Lower lobe of right lung (tissue), 2 donors: ENCODE results near the gene RPS2. TPM values are rescaled to one million over a fixed set of nuclear protein-coding genes. Genes with fewer than 3 reads are reported as not detected.

Experiments used
- ATAC-seq, 2 donors: fragments of 200-7000 bp; cut with Tn5 transposase; one replicate each; pipeline ENCODE4 v1.9.1; 2020 to 2022; ENCODE audit warnings: mild to moderate bottlenecking in 2 of 2, moderate library complexity in 2 of 2
- DNase-seq: peaks from one replicate; pipeline ENCODE4 v3.0.0-alpha.2; 2020
- H3K27ac ChIP-seq: fragments of 200-600 bp; one replicate; pipeline ENCODE4 v1.8.0; 2022
- H3K27me3 ChIP-seq: fragments of 200-600 bp; one replicate; pipeline ENCODE4 v1.8.0; 2022; ENCODE audit warnings: low read depth
- H3K36me3 ChIP-seq: fragments of 200-600 bp; one replicate; pipeline ENCODE4 v1.8.0; 2022; ENCODE audit warnings: mild to moderate bottlenecking
- H3K4me1 ChIP-seq: fragments of 200-600 bp; one replicate; pipeline ENCODE4 v1.8.0; 2022
- H3K4me3 ChIP-seq: fragments of 200-600 bp; one replicate; pipeline ENCODE4 v1.8.0; 2022; ENCODE audit warnings: mild to moderate bottlenecking
- H3K9me3 ChIP-seq: fragments of 200-600 bp; one replicate; pipeline ENCODE4 v1.8.0; 2022
- intact Hi-C: fragments of 100-400 bp; cut with DNase I; formaldehyde crosslinking; loops from one replicate; pipeline ENCODE4 v1.11.0; 2022
- total RNA-seq: library from RNA; stranded (reverse); fragmentation: NEBNext Ultra II Directional; extraction: Animal tissue kit (Norgen Biotek cat#: 25700); gene quantifications from one replicate; pipeline ENCODE4 v1.2.1, GENCODE V29; 2021
- TF ChIP-seq, protein P1 (sequence below): fragments of 200-600 bp; IDR thresholded peaks from one replicate; pipeline ENCODE4 v1.8.0; 2022; ENCODE audit warnings: antibody characterized with exemption, mild to moderate bottlenecking
- donor health status: DM: no; HTN: yes; CAD: no; lungs with severe emphysema.

RPS2 gene
- total RNA-seq, 1 donor from 2014 or later = 1,721 TPM

DNA sequence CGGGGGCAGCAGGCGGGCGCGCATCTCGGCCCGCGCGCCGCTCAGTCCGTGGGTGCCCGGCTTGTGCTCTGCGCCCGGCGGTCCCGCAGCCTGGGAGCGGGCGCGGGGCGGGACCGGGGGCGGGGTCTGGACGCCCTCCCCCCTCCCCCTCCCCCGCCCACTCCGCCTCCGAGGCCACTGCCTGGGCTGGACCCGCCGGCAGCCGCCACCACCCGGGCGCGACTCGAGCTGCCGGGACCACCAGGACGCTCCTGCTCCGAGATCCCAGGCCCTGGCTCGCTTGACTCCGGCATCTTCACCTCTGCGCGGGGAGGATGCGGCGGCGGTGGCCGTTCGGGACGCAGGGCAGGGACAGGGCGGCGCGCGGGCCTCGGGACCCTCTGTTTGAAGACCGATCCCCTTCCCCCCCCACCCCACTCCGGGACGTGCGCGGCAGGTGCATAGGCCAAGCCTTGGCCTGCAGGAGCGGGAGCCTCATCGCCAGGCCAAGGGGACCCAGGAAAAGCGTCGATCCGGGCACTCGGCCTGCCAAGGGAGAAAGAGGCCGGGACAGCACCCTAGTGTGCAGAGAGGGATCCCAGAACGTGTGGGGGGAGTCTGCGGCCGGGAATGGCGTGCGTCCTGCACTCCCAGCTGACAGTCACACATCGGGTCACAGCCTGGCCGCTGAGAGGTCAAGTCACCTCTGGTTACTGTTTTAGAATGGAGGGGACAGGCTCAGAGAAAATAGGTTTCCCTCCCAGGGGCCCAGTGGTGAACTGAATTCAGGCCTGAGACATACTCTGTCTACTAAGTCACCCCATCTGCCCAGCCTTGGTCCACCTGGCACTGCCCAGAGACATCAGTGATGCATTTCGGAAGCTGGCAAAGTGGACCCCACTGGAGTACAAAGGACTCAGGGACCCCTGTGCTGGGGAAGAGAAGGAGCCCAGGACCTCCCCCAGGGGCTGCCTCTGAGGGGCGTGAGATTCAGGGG is 46.0 kb downstream of the RPS2 start, which contains the start of gene HS3ST6:
TSS of gene HS3ST6 (minus strand) at position 65 of the 976 bp plus-strand sequence. CDS start 92 bp downstream, outside the sequence.
- H3K27me3 ChIP-seq = peaks cover 89% of the 10 kb centered on the region
- H3K27ac ChIP-seq = no peak within 1 kb of the TSS
- peaks cover 8% of the 10 kb centered on the region for H3K4me1 ChIP-seq
- TF ChIP-seq, protein P1, sequence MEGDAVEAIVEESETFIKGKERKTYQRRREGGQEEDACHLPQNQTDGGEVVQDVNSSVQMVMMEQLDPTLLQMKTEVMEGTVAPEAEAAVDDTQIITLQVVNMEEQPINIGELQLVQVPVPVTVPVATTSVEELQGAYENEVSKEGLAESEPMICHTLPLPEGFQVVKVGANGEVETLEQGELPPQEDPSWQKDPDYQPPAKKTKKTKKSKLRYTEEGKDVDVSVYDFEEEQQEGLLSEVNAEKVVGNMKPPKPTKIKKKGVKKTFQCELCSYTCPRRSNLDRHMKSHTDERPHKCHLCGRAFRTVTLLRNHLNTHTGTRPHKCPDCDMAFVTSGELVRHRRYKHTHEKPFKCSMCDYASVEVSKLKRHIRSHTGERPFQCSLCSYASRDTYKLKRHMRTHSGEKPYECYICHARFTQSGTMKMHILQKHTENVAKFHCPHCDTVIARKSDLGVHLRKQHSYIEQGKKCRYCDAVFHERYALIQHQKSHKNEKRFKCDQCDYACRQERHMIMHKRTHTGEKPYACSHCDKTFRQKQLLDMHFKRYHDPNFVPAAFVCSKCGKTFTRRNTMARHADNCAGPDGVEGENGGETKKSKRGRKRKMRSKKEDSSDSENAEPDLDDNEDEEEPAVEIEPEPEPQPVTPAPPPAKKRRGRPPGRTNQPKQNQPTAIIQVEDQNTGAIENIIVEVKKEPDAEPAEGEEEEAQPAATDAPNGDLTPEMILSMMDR = no peak
- DNase-seq (no peak), ATAC-seq (no peak)
- H3K9me3 ChIP-seq = no peaks in the 10 kb centered on the region
- no peak within 1 kb of the TSS for H3K4me3 ChIP-seq
- intact Hi-C loops = no loop called here
- H3K36me3 ChIP-seq = no peaks in the 10 kb centered on the region

DNA sequence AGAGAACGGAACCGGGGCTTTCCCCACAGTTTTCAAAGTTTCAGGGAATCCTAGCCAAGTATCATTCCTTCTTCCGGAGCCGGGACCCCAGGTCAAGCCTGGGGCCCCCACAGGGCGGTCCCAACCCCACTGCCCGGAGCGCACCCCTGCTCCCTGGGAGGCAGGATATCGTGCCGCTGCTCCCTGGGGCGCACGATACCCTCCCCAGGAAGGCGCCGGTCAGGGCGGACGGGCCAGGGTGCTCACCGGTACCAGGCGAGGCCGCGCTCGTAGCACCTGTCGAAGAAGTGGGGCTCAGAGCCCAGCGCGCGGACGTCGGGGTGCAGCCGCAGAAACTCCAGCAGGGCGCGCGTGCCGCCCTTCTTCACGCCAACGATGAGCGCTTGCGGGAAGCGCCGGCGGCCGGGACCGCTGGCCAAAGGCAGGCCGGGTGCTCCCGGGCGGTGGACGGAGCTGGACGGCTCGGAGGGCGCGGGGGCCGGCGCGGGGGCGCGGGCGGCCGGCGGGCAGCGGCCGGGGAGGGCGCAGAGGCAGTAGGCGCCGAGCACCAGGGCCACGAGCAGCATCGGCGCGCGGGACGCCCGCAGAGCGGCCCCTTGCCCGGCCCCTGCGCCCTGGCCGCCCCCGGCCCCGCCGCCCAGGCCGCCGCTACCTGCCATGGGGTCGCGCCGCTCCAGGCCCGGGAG is 46.8 kb downstream of the RPS2 start:
- H3K27me3 ChIP-seq = peaks cover 82% of the 10 kb centered on the region

DNA sequence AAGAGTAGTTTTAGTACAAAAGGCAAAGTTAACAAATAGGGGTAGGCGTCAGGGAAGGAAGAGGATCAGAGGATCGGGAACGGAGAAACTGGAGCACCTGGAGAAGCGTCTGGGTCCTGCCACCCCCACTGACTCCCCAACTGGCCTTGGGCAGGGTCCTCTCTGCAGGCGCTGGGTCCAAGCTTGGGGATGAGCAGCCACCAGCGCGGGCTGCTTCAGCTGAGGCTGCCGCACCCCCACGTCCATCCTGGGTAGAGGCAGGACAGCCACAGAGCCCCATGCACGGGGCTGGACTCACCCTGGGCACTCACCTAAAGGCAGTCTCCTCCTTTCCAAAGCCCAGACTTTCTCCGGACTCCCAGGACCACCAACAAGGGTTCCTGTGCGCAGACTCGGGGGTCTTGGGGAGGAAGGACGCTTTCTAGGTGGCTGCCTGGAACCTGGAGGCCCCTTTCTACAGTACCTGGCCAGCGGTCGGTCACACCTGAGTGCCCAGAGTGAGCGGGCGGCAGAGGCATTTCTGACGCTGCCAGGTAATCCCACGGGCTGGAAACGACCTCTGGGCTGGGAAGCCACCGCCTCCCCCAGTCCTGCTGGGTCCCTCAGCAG is 47.5 kb downstream of the RPS2 start:
- Histone ChIP-seq H3K4me3 (no peak overlapping the region), H3K4me1 (peaks cover 6% of the 10 kb centered on the region), H3K27me3 (peaks cover 75% of the 10 kb centered on the region), H3K27ac (no peak overlapping the region), H3K36me3 (no peaks in the 10 kb centered on the region), H3K9me3 (no peaks in the 10 kb centered on the region)
- DNase-seq (no peak), ATAC-seq (no peak)
- TF ChIP-seq, protein P1 = no peak
- intact Hi-C loops = no loop called here

More for the DNA sequence above, 46.8 kb downstream of the RPS2 start:
- TF ChIP-seq, protein P1 = no peak
- Histone ChIP-seq H3K4me1 (peaks cover 6% of the 10 kb centered on the region), H3K9me3 (no peaks in the 10 kb centered on the region), H3K4me3 (no peak overlapping the region), H3K27ac (no peak overlapping the region), H3K36me3 (no peaks in the 10 kb centered on the region)
- ATAC-seq = no peak
- intact Hi-C loops = no loop called here
- no peak for DNase-seq

DNA sequence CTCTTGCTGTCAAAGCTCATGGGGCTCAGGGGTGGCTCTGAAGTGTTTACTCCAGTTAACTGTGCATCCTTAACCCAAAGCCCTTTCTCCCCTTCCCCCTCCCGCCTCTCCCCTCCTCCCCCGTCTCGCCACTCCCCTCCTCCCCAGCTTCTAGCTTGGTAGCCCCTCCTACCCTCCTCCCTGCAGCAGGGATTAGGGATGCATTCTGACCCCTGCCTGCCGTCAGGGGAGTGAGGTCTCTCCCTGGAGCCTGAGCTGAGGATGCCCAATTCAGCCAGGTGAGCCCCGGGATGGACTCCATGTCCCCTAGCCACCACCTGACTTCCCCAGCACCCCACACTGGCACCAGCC is 48.0 kb downstream of the RPS2 start:
- Histone ChIP-seq H3K9me3 (no peaks in the 10 kb centered on the region), H3K27ac (no peak overlapping the region), H3K27me3 (peaks cover 71% of the 10 kb centered on the region), H3K4me3 (no peak overlapping the region), H3K36me3 (no peaks in the 10 kb centered on the region), H3K4me1 (peaks cover 6% of the 10 kb centered on the region)
- ATAC-seq (no peak), DNase-seq (no peak)
- intact Hi-C loops = no loop called here
- TF ChIP-seq, protein P1 = no peak
